Fibroblast of lung (primary cell): Measurements from ENCODE around the gene PUM2. TPM values are rescaled to one million over a fixed set of nuclear protein-coding genes. Genes with fewer than 3 reads are reported as not detected.

ENCODE experiments used
- DNase-seq, 2 donors: peaks; one replicate each; pipeline versions ENCODE4 v3.0.0 to v3.0.0-alpha.2; 2010; ENCODE audit warnings: low read depth in 2 of 2
- H2AFZ ChIP-seq: 2 replicates; pipeline ENCODE4 v1.5.1; 2012; ENCODE audit warnings: low read length, control low read depth, inconsistent platforms
- H3K27ac ChIP-seq: 2 replicates; pipeline ENCODE4 v1.5.1; 2011; ENCODE audit warnings: low read length, control low read depth; ENCODE audit not compliant: insufficient read depth
- H3K27me3 ChIP-seq: 2 replicates; pipeline ENCODE4 v1.5.1; 2011; ENCODE audit warnings: mild to moderate bottlenecking, low read length; ENCODE audit not compliant: control insufficient read depth, insufficient read depth
- H3K36me3 ChIP-seq: 2 replicates; pipeline ENCODE4 v1.5.1; 2011; ENCODE audit warnings: low read length; ENCODE audit not compliant: control insufficient read depth, insufficient read depth
- H3K4me1 ChIP-seq: 2 replicates; pipeline ENCODE4 v1.5.1; 2011; ENCODE audit warnings: low read length; ENCODE audit not compliant: control insufficient read depth, insufficient read depth; ENCODE audit errors: extremely low read depth
- H3K4me2 ChIP-seq: 2 replicates; pipeline ENCODE4 v1.5.1; 2011; ENCODE audit warnings: low read length, control low read depth; ENCODE audit not compliant: insufficient read depth; ENCODE audit errors: extremely low read depth
- H3K4me3 ChIP-seq, 4 experiments: fragments of 200-600 bp in 1 of 4; sonication (generic) in 1 of 4; replicated peaks in 1 of 4; 2 replicates each; pipeline ENCODE4 v1.5.1; 2011 to 2016; ENCODE audit warnings: low read length in 4 of 4, low read depth in 3 of 4, mild to moderate bottlenecking in 3 of 4, control low read depth in 2 of 4, inconsistent platforms in 1 of 4, mixed read lengths in 1 of 4; ENCODE audit not compliant: insufficient read depth in 1 of 4; ENCODE audit errors: control extremely low read depth in 1 of 4
- H3K79me2 ChIP-seq: 2 replicates; pipeline ENCODE4 v1.5.1; 2012; ENCODE audit warnings: mild to moderate bottlenecking, low read length, inconsistent platforms; ENCODE audit not compliant: control insufficient read depth, insufficient read depth
- H3K9ac ChIP-seq: 2 replicates; pipeline ENCODE4 v1.5.1; 2011; ENCODE audit warnings: mild to moderate bottlenecking, low read length, control low read depth; ENCODE audit not compliant: insufficient read depth
- H3K9me3 ChIP-seq: 2 replicates; pipeline ENCODE4 v1.5.1; 2012; ENCODE audit warnings: low read depth, low read length; ENCODE audit not compliant: control insufficient read depth, insufficient read depth
- H4K20me1 ChIP-seq: 2 replicates; pipeline ENCODE4 v1.5.1; 2011; ENCODE audit warnings: low read length; ENCODE audit not compliant: control insufficient read depth, insufficient read depth; ENCODE audit errors: extremely low read depth
- CTCF ChIP-seq, 2 donors: IDR thresholded peaks in 1 of 2; conservative IDR thresholded peaks in 1 of 2; 1 replicate in 1 of 2; 2 replicates in 1 of 2; pipeline ENCODE4 v1.5.1; 2011 to 2012; ENCODE audit warnings: low read length in 2 of 2, control low read depth in 1 of 2, inconsistent platforms in 1 of 2, low read depth in 1 of 2, mild to moderate bottlenecking in 1 of 2
- EZH2 ChIP-seq: IDR thresholded peaks from 2 replicates; pipeline ENCODE4 v1.5.1; 2012; ENCODE audit warnings: low read length, control low read depth, mild to moderate bottlenecking; ENCODE audit errors: missing control alignments
- polyA plus RNA-seq, 2 donors: library from polyadenylated mRNA; depleted of rRNA in 1 of 2; stranded (reverse) in 1 of 2; unstranded in 1 of 2; fragments of >200 nt; gene quantifications; 2 replicates each; pipeline ENCODE4 v1.2.1, GENCODE V29; 2011 to 2012; ENCODE audit warnings: missing spikeins in 1 of 2
- total RNA-seq: library from RNA; depleted of rRNA; stranded (reverse); fragments of >200 nt; gene quantifications from 2 replicates; pipeline ENCODE4 v1.2.1, GENCODE V29; 2014

PUM2 gene
- total and polyA plus RNA-seq, 2 donors (not counting 1 experiment from before 2014, with no cell fraction given) = 48.2 to 54.2 TPM

- H3K79me2 ChIP-seq = peaks cover 38% of the 10 kb centered on the region
- peak overlapping the region; percentile 50 for H2AFZ ChIP-seq
- H3K36me3 ChIP-seq = no peaks in the 10 kb centered on the region
- no peak for TF ChIP-seq CTCF (conservative IDR thresholded peaks at IDR 0.05 in 1 of 2, IDR thresholded peaks at IDR 0.05 in 1 of 2; ENCODE audit: low read depth in 1 of 2, low read length in 2 of 2)
- H3K27me3 ChIP-seq = no peaks in the 10 kb centered on the region
- peak overlapping the region; percentile 85 for H3K4me2 ChIP-seq
- no peak overlapping the region for H3K9ac ChIP-seq
- H3K4me3 ChIP-seq = peak overlapping the region; percentile 36 to 70 (median 58)
- H3K9me3 ChIP-seq = no peaks in the 10 kb centered on the region
- H4K20me1 ChIP-seq = no peaks in the 10 kb centered on the region
- H3K27ac ChIP-seq = peak overlapping the region; percentile 79
- DNase-seq = no peak
- peaks cover 9% of the 10 kb centered on the region for H3K4me1 ChIP-seq
Measured at GRCh38 chr2:20351555-20352229, 1.0 kb upstream of the PUM2 start.

DNA sequence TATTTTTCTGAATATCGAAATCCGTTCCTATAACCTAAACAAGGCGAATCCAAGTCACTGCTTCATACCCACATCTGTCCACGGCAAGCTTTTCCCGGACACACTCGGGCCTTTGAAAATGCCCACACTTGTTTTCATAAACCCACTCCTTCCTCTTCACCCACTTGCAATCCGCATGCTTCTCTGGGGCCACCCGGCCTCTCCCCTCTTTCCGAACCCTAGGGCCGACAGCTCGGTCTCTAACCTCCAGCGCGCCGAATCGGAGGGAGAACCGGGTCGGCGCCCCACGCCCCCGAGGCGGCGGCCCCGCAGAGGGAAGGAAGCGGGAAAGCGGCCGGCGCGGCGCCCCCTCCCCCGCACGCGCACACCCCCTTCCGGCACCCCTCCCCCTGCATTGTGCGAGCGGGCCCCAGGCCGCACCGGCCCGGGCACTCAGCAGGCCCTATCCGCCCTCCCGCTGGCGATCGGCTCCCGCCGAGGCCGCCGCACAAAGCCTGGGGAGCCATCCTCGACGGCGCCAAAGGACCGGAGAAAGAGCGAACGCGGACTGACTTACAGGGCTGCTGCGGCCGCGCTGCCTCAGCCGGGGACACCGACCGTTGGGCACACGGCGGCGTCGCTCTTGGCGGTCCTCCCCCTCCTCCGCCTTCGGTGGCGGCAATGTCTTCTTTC, 467 bp downstream of the PUM2 start:
- Histone ChIP-seq H3K4me1 (peaks cover 9% of the 10 kb centered on the region), H3K4me3 (peak overlapping the region; percentile 76 to 98 (median 88)), H3K9me3 (no peaks in the 10 kb centered on the region), H2AFZ (no peak overlapping the region), H3K27ac (peak overlapping the region; percentile 84), H3K79me2 (peaks cover 53% of the 10 kb centered on the region), H3K27me3 (no peaks in the 10 kb centered on the region), H4K20me1 (no peaks in the 10 kb centered on the region), H3K9ac (peak overlapping the region; percentile 84), H3K4me2 (peak overlapping the region; percentile 86), H3K36me3 (no peaks in the 10 kb centered on the region)
- DNase-seq = peak in 1 of 2 donors; percentile 33
- TF ChIP-seq CTCF (conservative IDR thresholded peaks at IDR 0.05 in 1 of 2, IDR thresholded peaks at IDR 0.05 in 1 of 2; ENCODE audit: low read depth in 1 of 2, low read length in 2 of 2) (no peak), EZH2 (no peak)

- Histone ChIP-seq H3K4me3 (peak overlapping the region; percentile 76 to 98 (median 88)), H3K27me3 (no peaks in the 10 kb centered on the region), H4K20me1 (no peaks in the 10 kb centered on the region), H3K36me3 (no peaks in the 10 kb centered on the region), H3K9ac (peak overlapping the region; percentile 84), H3K27ac (peak overlapping the region; percentile 84), H3K9me3 (no peaks in the 10 kb centered on the region), H3K4me1 (peaks cover 9% of the 10 kb centered on the region), H3K4me2 (peak overlapping the region; percentile 86), H2AFZ (no peak overlapping the region), H3K79me2 (peaks cover 60% of the 10 kb centered on the region)
- no peak for DNase-seq
- TF ChIP-seq CTCF (conservative IDR thresholded peaks at IDR 0.05 in 1 of 2, IDR thresholded peaks at IDR 0.05 in 1 of 2; ENCODE audit: low read depth in 1 of 2, low read length in 2 of 2) (no peak), EZH2 (no peak)
Measured at GRCh38 chr2:20349513-20349921, 1.1 kb downstream of the PUM2 start.
